HEK293T (cell line): ENCODE measurements around the gene IGF2.

Source experiments
- ARNT ChIP-seq: fragments of 450-650 bp; IDR thresholded peaks from 2 replicates; pipeline ENCODE4 v1.6.1; 2017; ENCODE audit warnings: mild to moderate bottlenecking
- CTBP1 ChIP-seq: fragments of 450-650 bp; IDR thresholded peaks from 2 replicates; pipeline ENCODE4 v1.6.1; 2016; ENCODE audit warnings: borderline replicate concordance
- ELF4 ChIP-seq: fragments of 450-650 bp; IDR thresholded peaks from 2 replicates; pipeline ENCODE4 v1.6.1; 2017; ENCODE audit warnings: antibody characterized with exemption
- FOXK2 ChIP-seq: fragments of 450-650 bp; IDR thresholded peaks from 2 replicates; pipeline ENCODE4 v1.6.1; 2016; ENCODE audit warnings: mild to moderate bottlenecking
- FOXM1 ChIP-seq: fragments of 450-650 bp; IDR thresholded peaks from 2 replicates; pipeline ENCODE4 v1.6.1; 2017; ENCODE audit warnings: mild to moderate bottlenecking, borderline replicate concordance
- NFRKB ChIP-seq: fragments of 450-650 bp; IDR thresholded peaks from 2 replicates; pipeline ENCODE4 v1.6.1; 2016; ENCODE audit warnings: mild to moderate bottlenecking, moderate library complexity
- SP1 ChIP-seq: fragments of 450-650 bp; IDR thresholded peaks from 2 replicates; pipeline ENCODE4 v1.6.1; 2017
- SUZ12 ChIP-seq: fragments of 450-650 bp; IDR thresholded peaks from 2 replicates; pipeline ENCODE4 v1.6.1; 2016; ENCODE audit warnings: mild to moderate bottlenecking
- TARDBP ChIP-seq: fragments of 450-650 bp; IDR thresholded peaks from 2 replicates; pipeline ENCODE4 v1.6.1; 2016
- ZNF384 ChIP-seq: fragments of 450-650 bp; IDR thresholded peaks from 2 replicates; pipeline ENCODE4 v1.6.1; 2016
- TF ChIP-seq, protein P1 (sequence below): fragments of 450-650 bp; IDR thresholded peaks from 2 replicates; pipeline ENCODE4 v1.6.1; 2016

DNA sequence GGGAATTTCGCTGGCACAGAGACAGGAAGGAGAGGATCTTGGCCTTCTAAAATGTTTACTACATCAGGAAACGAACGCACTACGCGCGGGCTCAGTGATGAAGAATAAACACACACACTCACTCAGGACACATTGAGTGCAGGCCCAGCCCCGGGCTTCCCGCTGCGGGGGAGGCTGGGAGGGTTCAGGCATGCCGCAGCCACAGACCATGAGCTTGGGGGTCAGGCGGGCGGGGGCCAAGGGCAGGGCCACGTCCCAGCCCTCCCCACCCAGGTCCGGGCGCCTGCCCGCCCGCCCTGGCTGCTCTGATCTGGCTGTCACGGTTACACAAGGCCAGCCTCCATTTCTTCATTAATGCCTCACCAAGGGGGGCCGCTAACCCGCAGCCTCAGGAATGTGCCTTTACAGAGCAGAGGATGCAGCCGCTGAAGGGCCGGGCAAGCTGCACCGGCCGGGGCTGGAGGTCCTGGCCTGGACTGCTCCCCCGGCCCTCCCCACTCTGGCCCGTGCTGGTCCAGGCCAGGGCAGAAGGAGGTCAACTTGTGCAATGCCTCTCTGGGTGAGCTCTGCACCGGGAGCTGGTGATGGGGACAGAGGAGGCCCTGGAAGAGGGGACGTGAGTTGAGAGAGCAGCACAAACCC, 41.7 kb downstream of the IGF2 start:
- no peak for TF ChIP-seq TARDBP
- TF ChIP-seq, protein P1, sequence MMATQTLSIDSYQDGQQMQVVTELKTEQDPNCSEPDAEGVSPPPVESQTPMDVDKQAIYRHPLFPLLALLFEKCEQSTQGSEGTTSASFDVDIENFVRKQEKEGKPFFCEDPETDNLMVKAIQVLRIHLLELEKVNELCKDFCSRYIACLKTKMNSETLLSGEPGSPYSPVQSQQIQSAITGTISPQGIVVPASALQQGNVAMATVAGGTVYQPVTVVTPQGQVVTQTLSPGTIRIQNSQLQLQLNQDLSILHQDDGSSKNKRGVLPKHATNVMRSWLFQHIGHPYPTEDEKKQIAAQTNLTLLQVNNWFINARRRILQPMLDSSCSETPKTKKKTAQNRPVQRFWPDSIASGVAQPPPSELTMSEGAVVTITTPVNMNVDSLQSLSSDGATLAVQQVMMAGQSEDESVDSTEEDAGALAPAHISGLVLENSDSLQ = no peak
- no peak for TF ChIP-seq ZNF384
- no peak for TF ChIP-seq SP1
- no peak for TF ChIP-seq FOXK2
- no peak for TF ChIP-seq FOXM1
- TF ChIP-seq SUZ12 = no peak
- TF ChIP-seq ARNT = no peak
- no peak for TF ChIP-seq ELF4
- TF ChIP-seq NFRKB = no peak
- TF ChIP-seq CTBP1 = no peak
